Trophoblast cell (in vitro differentiated cells and primary cell): ENCODE results near the gene ATG10.
"Not testable (repeated sequence)": the region's sequence is repeated elsewhere in the genome, so short reads cannot be mapped to it uniquely, and the experiment has no call there.

Experiments used
- DNase-seq, 2 donors: peaks; one replicate each; pipeline ENCODE4 v3.0.0-alpha.2; 2016
- H2AFZ ChIP-seq: 2 replicates; pipeline ENCODE4 v1.6.1; 2013; ENCODE audit warnings: low read length, moderate library complexity, mild to moderate bottlenecking; ENCODE audit not compliant: insufficient read depth, poor library complexity
- H2AK5ac ChIP-seq: 2 replicates; pipeline ENCODE4 v1.6.1; 2013; ENCODE audit warnings: mild to moderate bottlenecking, low read length
- H2BK120ac ChIP-seq: 2 replicates; pipeline ENCODE4 v1.6.1; 2013; ENCODE audit warnings: low read length, mild to moderate bottlenecking, moderate library complexity; ENCODE audit not compliant: insufficient read depth, poor library complexity
- H2BK12ac ChIP-seq: 2 replicates; pipeline ENCODE4 v1.6.1; 2013; ENCODE audit warnings: mild to moderate bottlenecking, low read length, moderate library complexity
- H2BK5ac ChIP-seq: 2 replicates; pipeline ENCODE4 v1.6.1; 2013; ENCODE audit warnings: low read length, low read depth, moderate library complexity, mild to moderate bottlenecking; ENCODE audit not compliant: poor library complexity
- H3K14ac ChIP-seq: 2 replicates; pipeline ENCODE4 v1.6.1; 2013; ENCODE audit warnings: mild to moderate bottlenecking, low read length
- H3K18ac ChIP-seq: 2 replicates; pipeline ENCODE4 v1.6.1; 2013; ENCODE audit warnings: mild to moderate bottlenecking, low read length
- H3K23ac ChIP-seq: 2 replicates; pipeline ENCODE4 v1.6.1; 2013; ENCODE audit warnings: low read length
- H3K27ac ChIP-seq: 2 replicates; pipeline ENCODE4 v1.5.1; 2013; ENCODE audit warnings: low read depth, mild to moderate bottlenecking, inconsistent platforms, low read length, moderate library complexity
- H3K27me3 ChIP-seq: 2 replicates; pipeline ENCODE4 v1.6.1; 2013; ENCODE audit warnings: inconsistent platforms, mild to moderate bottlenecking, low read length, moderate library complexity; ENCODE audit not compliant: insufficient read depth
- H3K36me3 ChIP-seq, 2 experiments: 1 replicate in 1 of 2; 2 replicates in 1 of 2; pipeline ENCODE4 v1.6.1; 2013; ENCODE audit warnings: low read length in 2 of 2, mild to moderate bottlenecking in 2 of 2, moderate library complexity in 1 of 2; ENCODE audit not compliant: insufficient read depth in 2 of 2, control insufficient read depth in 1 of 2
- H3K4ac ChIP-seq: 2 replicates; pipeline ENCODE4 v1.6.1; 2013; ENCODE audit warnings: low read depth, mild to moderate bottlenecking, low read length, moderate library complexity
- H3K4me1 ChIP-seq, 2 experiments: 1 replicate in 1 of 2; 2 replicates in 1 of 2; pipeline ENCODE4 v1.6.1; 2013; ENCODE audit warnings: low read length in 2 of 2, mild to moderate bottlenecking in 2 of 2, moderate library complexity in 1 of 2; ENCODE audit not compliant: insufficient read depth in 2 of 2, control insufficient read depth in 1 of 2
- H3K4me2 ChIP-seq: 2 replicates; pipeline ENCODE4 v1.6.1; 2013; ENCODE audit warnings: inconsistent platforms, mild to moderate bottlenecking, low read length, moderate library complexity
- H3K4me3 ChIP-seq: 2 replicates; pipeline ENCODE4 v1.5.1; 2013; ENCODE audit warnings: mild to moderate bottlenecking, low read depth, low read length, inconsistent platforms
- H3K79me1 ChIP-seq: one replicate; pipeline ENCODE4 v1.6.1; 2013; ENCODE audit warnings: low read length
- H3K79me2 ChIP-seq: 2 replicates; pipeline ENCODE4 v1.6.1; 2013; ENCODE audit warnings: low read length, mild to moderate bottlenecking; ENCODE audit not compliant: control insufficient read depth, insufficient read depth, poor library complexity
- H3K9ac ChIP-seq: 2 replicates; pipeline ENCODE4 v1.6.1; 2013; ENCODE audit warnings: mild to moderate bottlenecking, low read length
- H3K9me3 ChIP-seq: 2 replicates; pipeline ENCODE4 v1.6.1; 2013; ENCODE audit warnings: low read depth, mild to moderate bottlenecking, control low read depth, inconsistent platforms, low read length; ENCODE audit not compliant: insufficient read depth
- H4K12ac ChIP-seq: 2 replicates; pipeline ENCODE4 v1.6.1; 2013; ENCODE audit warnings: low read depth, mild to moderate bottlenecking, low read length, moderate library complexity
- H4K8ac ChIP-seq: 2 replicates; pipeline ENCODE4 v1.6.1; 2013; ENCODE audit warnings: low read depth, mild to moderate bottlenecking, low read length, moderate library complexity
- H4K91ac ChIP-seq: one replicate; pipeline ENCODE4 v1.6.1; 2013; ENCODE audit warnings: low read depth, mild to moderate bottlenecking, low read length, moderate library complexity
- WGBS: extraction: QIAGEN DNeasy Blood & Tissue Kit; methylation state at CpG from one replicate; pipeline ENCODE4 v1.1.7; 2013; ENCODE audit warnings: missing lambda C conversion rate; ENCODE audit not compliant: insufficient read length, insufficient coverage; ENCODE audit errors: extremely low coverage; 5-methylcytosine and 5-hydroxymethylcytosine counted together

The ATG10 gene

DNA sequence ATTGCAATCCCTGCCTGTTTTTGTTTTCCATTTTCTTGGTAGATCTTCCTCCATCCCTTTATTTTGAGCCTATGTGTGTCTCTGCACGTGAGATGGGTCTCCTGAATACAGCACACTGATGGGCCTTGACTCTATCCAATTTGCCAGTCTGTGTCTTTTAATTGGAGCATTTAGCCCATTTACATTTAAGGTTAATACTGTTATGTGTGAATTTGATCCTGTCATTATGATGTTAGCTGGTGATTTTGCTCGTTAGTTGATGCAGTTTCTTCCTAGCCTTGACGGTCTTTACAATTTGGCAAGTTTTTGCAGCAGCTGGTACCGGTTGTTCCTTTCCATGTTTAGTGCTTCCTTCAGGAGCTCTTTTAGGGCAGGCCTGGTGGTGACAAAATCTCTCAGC is 42.8 kb downstream of the ATG10 start:
- H2BK12ac ChIP-seq, H3K18ac ChIP-seq, H3K27me3 ChIP-seq, H4K8ac ChIP-seq, H3K4me2 ChIP-seq, H3K14ac ChIP-seq, DNase-seq, H3K79me1 ChIP-seq, H2BK5ac ChIP-seq, H3K9me3 ChIP-seq, H3K9ac ChIP-seq, H2AK5ac ChIP-seq, H3K4ac ChIP-seq, H3K4me1 ChIP-seq, H3K36me3 ChIP-seq, H2BK120ac ChIP-seq, H3K79me2 ChIP-seq, H4K12ac ChIP-seq, H2AFZ ChIP-seq, H3K27ac ChIP-seq, H3K4me3 ChIP-seq, H3K23ac ChIP-seq, H4K91ac ChIP-seq: not testable (repeated sequence)
- WGBS = no CpG with 5 or more reads among the region's 4 CpGs

DNA sequence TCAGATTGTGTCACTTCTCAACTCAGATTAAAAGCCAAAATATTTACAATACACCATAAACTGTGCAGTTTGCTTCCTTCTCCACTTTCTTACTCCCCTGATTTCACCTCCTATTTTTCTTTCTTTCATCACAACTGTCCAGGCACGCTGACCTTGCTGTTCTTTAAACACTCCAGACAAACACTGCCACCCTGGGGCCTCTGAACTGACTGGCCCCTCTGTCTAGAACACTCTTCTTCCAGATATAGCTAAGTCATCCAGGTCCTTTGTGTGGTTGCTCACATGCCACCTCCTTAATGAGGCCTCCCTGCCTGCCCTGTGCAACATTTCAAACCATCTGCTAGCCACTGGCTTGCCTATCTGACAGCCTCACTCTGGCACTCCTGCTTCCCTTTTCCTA is 46.6 kb downstream of the ATG10 start:
- no peak for DNase-seq

DNA sequence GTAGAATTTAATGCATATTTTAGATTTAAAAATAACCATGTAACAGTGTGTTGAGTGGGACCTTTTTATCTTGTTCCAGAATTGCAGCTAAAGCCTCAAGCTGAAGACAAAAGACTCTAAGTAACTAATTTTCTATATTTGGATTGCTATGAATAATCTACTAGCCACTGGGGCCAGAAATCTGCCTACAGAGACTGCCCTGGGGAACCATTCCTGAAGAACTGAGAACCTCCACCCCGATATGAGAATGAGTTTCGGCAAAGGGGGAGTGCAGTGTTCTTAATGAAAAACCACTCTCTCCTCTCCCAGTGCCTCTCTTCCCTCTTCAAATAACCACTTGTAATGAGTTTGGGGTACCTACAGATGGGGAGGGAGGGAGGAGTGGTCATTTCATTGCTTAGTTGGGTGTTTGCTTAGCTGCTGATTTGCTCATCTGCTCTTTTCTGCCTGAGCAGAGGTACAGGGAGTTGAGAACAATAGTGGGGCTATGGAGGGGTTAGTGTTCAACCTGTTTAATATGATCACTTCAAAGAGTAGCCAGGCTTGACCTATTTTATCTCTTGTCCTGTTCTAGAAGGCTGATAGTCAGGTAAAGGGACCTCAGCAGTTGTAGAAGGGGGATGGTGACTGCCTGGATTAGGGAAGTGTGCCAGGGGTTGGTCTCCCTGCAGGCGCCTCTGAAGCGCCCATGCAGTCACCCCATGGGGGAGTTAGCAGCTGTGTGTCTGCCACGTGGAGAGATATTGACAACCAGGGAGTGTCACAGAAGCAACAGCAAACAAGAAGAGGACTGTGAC is 47.7 kb downstream of the ATG10 start:
- H3K4ac ChIP-seq = no peak overlapping the region
- H3K79me1 ChIP-seq = no peaks in the 10 kb centered on the region
- H3K23ac ChIP-seq = no peak overlapping the region
- H3K36me3 ChIP-seq = no peaks in the 10 kb centered on the region
- H4K91ac ChIP-seq = no peak overlapping the region
- H3K4me1 ChIP-seq = peaks cover 0 to 3% of the 10 kb centered on the region in 2 experiments
- no peak overlapping the region for H3K9ac ChIP-seq
- H2BK120ac ChIP-seq = no peak overlapping the region
- H2AFZ ChIP-seq = no peak overlapping the region
- H2AK5ac ChIP-seq = no peak overlapping the region
- no peak overlapping the region for H4K8ac ChIP-seq
- H3K9me3 ChIP-seq = no peaks in the 10 kb centered on the region
- no peak overlapping the region for H2BK12ac ChIP-seq
- H4K12ac ChIP-seq = no peak overlapping the region
- no CpG with 5 or more reads among the region's 5 CpGs for WGBS
- H3K14ac ChIP-seq = no peak overlapping the region
- no peaks in the 10 kb centered on the region for H3K27me3 ChIP-seq
- DNase-seq = no peak
- H3K18ac ChIP-seq = no peak overlapping the region
- H3K27ac ChIP-seq = no peak overlapping the region
- no peak overlapping the region for H2BK5ac ChIP-seq
- no peaks in the 10 kb centered on the region for H3K79me2 ChIP-seq
- H3K4me3 ChIP-seq = no peak overlapping the region
- H3K4me2 ChIP-seq = no peak overlapping the region

More for the DNA sequence above, 46.6 kb downstream of the ATG10 start:
- Histone ChIP-seq H3K4me1 (peaks cover 0 to 3% of the 10 kb centered on the region in 2 experiments), H4K12ac (no peak overlapping the region), H4K91ac (no peak overlapping the region), H3K79me2 (no peaks in the 10 kb centered on the region), H3K23ac (no peak overlapping the region), H2BK5ac (no peak overlapping the region), H3K18ac (no peak overlapping the region), H2BK120ac (no peak overlapping the region), H3K36me3 (no peaks in the 10 kb centered on the region), H3K27me3 (no peaks in the 10 kb centered on the region), H2AK5ac (no peak overlapping the region), H3K4me2 (no peak overlapping the region), H3K9ac (no peak overlapping the region), H4K8ac (no peak overlapping the region), H3K4ac (no peak overlapping the region), H2BK12ac (no peak overlapping the region), H3K9me3 (no peaks in the 10 kb centered on the region), H3K79me1 (no peaks in the 10 kb centered on the region), H2AFZ (no peak overlapping the region), H3K14ac (no peak overlapping the region), H3K4me3 (no peak overlapping the region), H3K27ac (no peak overlapping the region)
- WGBS = no CpG with 5 or more reads among the region's 1 CpG

DNA sequence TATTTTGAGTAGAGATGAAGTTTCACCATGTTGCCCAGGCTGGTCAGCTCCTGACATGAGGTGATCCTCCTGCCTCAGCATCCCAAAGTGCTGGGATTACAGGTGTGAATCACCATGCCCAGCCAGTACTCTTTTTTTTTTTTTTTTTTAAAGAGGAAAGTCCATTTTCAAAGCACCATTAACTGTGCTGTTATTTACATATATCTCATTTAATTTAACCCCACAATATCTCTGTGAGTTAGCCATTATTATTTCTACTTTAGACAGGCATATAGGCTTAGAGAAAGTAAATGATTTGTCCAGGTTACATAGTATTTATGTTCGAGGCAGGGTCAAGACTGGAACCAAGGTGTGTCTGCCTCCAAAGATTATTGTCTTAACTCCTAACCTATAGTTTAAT is 50.7 kb downstream of the ATG10 start:
- no peak overlapping the region for H4K12ac ChIP-seq
- DNase-seq = no peak
- no peaks in the 10 kb centered on the region for H3K79me1 ChIP-seq
- no peak overlapping the region for H2AFZ ChIP-seq
- H2BK12ac ChIP-seq = no peak overlapping the region
- no peak overlapping the region for H2BK120ac ChIP-seq
- H3K23ac ChIP-seq = no peak overlapping the region
- H3K4me1 ChIP-seq = peaks cover 0 to 3% of the 10 kb centered on the region in 2 experiments
- no peaks in the 10 kb centered on the region for H3K36me3 ChIP-seq
- no peak overlapping the region for H3K4me3 ChIP-seq
- no peak overlapping the region for H3K4me2 ChIP-seq
- no peak overlapping the region for H4K8ac ChIP-seq
- no peaks in the 10 kb centered on the region for H3K27me3 ChIP-seq
- no CpG with 5 or more reads among the region's 1 CpG for WGBS
- H2BK5ac ChIP-seq = no peak overlapping the region
- no peak overlapping the region for H3K14ac ChIP-seq
- H3K79me2 ChIP-seq = no peaks in the 10 kb centered on the region
- no peak overlapping the region for H2AK5ac ChIP-seq
- no peak overlapping the region for H4K91ac ChIP-seq
- H3K9me3 ChIP-seq = no peaks in the 10 kb centered on the region
- H3K4ac ChIP-seq = no peak overlapping the region
- no peak overlapping the region for H3K27ac ChIP-seq
- H3K9ac ChIP-seq = no peak overlapping the region
- H3K18ac ChIP-seq = no peak overlapping the region
